Measurements from ENCODE around the gene RHEX. TPM values are rescaled to one million over a fixed set of nuclear protein-coding genes. Genes with fewer than 3 reads are reported as not detected.

Gene RHEX
- total and polyA plus RNA-seq, 2 of the 13 experiments (the other 11 are each of a cell fraction or from before 2014, with no cell fraction given) = 1.4 to 2.7 TPM

- TF ChIP-seq AHDC1 (CRISPR knock-in tag; IDR thresholded peaks at IDR 0.05; ENCODE audit: borderline replicate concordance) = no peak
- TF ChIP-seq JUNB (CRISPR knock-in tag; IDR thresholded peaks at IDR 0.05; ENCODE audit: borderline replicate concordance) = no peak
- 0 out of 2 replicates have a peak, but pooled peaks have one; percentile 20 for TF ChIP-seq MXD4 (CRISPR knock-in tag; IDR thresholded peaks at IDR 0.05)
- TF ChIP-seq MTA1 (CRISPR knock-in tag; IDR thresholded peaks at IDR 0.05; ENCODE audit: borderline replicate concordance) = no peak
- TF ChIP-seq ZSCAN25 (CRISPR knock-in tag; IDR thresholded peaks at IDR 0.05) = 0 out of 2 replicates have a peak, but pooled peaks have one; percentile 29
- no peak for TF ChIP-seq ARNT (IDR thresholded peaks at IDR 0.05)
- TF ChIP-seq ARID5B (CRISPR knock-in tag; IDR thresholded peaks at IDR 0.05) = peak; percentile 46; the same call in 1 of the 2 replicates
- TF ChIP-seq ZNF788 (CRISPR knock-in tag; IDR thresholded peaks at IDR 0.05; ENCODE audit: borderline replicate concordance) = peak; percentile 51; the same call in 1 of the 2 replicates
- TF ChIP-seq ZNF646 (CRISPR knock-in tag; IDR thresholded peaks at IDR 0.05) = peak; percentile 90
- TF ChIP-seq XRCC5 (optimal IDR thresholded peaks at IDR 0.05; ENCODE audit: low read length) = peak; percentile 84
- TF ChIP-seq KAT8 (CRISPR knock-in tag; IDR thresholded peaks at IDR 0.05) = peak; percentile 63; the same call in 1 of the 2 replicates
- TF ChIP-seq EEA1 (CRISPR knock-in tag; IDR thresholded peaks at IDR 0.05; ENCODE audit: borderline replicate concordance) = no peak
- TF ChIP-seq YEATS4 (CRISPR knock-in tag; IDR thresholded peaks at IDR 0.05; ENCODE audit: borderline replicate concordance) = peak; percentile 57; the same call in 1 of the 2 replicates
- TF ChIP-seq ZNF24 (IDR thresholded peaks at IDR 0.05) = 0 out of 2 replicates have a peak, but pooled peaks have one; percentile 27
Observed at GRCh38 chr1:206030714-206031113, 22.3 kb upstream of the RHEX start (continued).

All from HepG2 (cell line).